GM18519 (cell line): ENCODE results near the gene NEB.
"Not testable (repeated sequence)": the region's sequence is repeated elsewhere in the genome, so short reads cannot be mapped to it uniquely, and the experiment has no call there.

Source experiments
- ATAC-seq: cut with Tn5 transposase; IDR thresholded peaks from one replicate; pipeline ENCODE4 v1.9.1; 2021; ENCODE audit warnings: mild to moderate bottlenecking, moderate library complexity; ENCODE audit not compliant: unreplicated experiment, low FRiP score

NEB gene

DNA sequence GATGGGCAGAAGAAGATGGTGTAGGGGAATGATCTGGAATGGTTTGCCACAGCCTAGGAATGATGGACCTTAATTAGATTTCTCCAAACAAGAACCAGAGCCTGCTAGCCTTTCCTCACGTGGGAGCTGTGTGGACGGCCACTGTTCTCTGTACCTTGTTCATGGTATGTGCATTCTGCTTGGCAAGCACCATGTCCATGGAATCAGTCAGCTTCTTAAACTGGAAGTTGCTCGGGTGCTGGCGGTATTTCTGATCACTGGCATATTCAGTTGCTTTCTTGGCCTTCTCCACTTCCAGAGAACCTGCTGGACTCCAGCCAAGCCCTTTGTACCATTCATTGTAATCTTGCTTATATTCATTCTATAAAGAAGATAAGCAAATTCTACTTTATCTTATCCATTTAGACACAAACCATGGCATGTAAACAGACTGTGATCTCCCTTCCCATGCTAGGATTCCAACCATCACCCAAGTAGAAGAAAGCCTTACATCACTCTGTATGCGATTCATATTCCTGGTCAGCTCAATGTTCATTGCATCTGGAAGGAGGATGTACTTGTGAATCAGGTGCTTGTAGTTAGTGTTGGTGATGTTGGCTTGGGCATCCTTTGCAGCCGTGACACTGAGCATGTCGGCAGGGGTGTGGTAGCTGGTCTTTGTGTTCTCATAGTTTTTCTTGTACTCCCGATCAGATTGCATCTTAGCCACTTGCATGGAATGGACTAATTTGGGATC lies 78.4 kb downstream of the NEB start:
- no peak for ATAC-seq

GRCh38 chr2:151654891-151655290 lies 79.4 kb downstream of the NEB start:
- ATAC-seq: no peak

GRCh38 chr2:151654085-151654484 lies 80.2 kb downstream of the NEB start:
- no peak for ATAC-seq

DNA sequence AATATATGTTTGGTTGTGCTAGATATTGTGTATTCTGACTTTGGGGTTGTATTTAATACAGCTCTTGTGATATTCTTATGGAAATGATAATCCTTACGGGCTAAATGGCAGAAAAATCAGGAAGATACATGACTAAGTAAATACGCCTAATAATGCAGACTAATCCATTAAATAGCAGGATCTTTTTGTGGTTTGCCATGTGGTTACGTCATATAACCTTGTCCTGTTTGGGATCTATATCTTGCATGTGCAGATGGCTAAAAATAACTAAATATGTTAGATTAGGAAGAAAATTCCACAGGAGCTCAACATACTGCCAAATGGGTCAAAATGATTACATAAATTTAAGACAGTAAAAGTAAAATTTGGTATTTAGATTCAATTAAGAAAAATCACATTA lies 83.0 kb downstream of the NEB start:
- no peak for ATAC-seq

GRCh38 chr2:151650456-151650855 lies 83.8 kb downstream of the NEB start:
- ATAC-seq: no peak

- no peak for ATAC-seq
Observed at GRCh38 chr2:151649966-151650365, 84.3 kb downstream of the NEB start.

DNA sequence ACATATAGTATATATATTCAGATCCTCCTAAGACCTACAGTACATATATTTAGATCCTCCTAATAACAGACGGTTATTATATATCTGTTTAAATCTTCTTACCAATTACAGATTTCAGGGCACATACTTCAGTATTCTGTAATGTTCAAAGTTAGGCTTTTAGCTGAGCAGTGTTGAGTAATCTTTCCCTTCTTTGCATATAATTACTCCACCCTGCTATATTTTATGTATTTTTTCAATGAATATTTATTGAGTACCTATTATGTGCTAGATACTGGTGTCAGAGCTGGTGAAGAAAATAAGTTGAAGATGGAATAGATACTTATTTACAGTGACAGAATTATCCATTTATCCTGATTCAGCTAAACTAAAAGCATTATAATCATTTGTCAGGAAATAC lies 84.9 kb downstream of the NEB start:
- ATAC-seq: no peak

GRCh38 chr2:151646512-151646911 lies 87.8 kb downstream of the NEB start:
- ATAC-seq: not testable (repeated sequence)

- ATAC-seq: no peak
Observed at GRCh38 chr2:151644580-151644979, 89.7 kb downstream of the NEB start.

DNA sequence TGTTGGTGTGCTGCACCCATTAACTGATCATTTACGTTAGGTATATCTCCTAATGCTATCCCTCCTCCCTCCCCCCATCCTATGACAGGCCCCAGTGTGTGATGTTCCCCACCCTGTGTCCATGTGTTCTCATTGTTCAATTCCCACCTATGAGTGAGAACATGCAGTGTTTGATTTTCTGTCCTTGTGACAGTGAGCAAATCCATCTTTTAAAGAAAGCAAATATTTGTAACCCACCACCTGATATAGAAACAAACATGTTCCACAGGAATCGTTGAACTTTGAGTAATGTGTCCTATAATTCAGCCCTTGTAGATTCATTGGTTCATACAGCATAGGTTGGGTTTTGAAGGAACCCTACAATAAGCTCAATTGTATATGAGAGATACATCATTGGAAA lies 92.4 kb downstream of the NEB start:
- not testable (repeated sequence) for ATAC-seq

DNA sequence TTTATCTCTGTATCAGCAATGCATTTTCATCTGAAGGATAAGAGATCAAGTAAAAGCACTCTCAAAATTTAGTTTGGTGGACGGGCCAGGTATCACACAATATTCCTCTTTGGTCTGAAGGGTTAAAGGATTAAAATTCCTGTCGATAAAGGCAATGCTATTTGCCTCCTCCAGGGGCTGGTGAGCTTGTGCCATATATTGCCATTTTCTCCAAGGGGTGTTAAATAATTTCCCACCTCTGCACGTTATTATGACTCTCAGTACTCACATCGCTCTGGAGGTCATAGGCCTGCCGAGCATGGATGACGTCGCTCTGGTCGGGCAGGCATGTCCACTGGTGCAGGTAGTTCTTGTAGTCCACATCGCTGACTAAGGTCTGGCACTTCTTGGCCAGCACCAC lies 94.2 kb downstream of the NEB start:
- no peak for ATAC-seq

DNA sequence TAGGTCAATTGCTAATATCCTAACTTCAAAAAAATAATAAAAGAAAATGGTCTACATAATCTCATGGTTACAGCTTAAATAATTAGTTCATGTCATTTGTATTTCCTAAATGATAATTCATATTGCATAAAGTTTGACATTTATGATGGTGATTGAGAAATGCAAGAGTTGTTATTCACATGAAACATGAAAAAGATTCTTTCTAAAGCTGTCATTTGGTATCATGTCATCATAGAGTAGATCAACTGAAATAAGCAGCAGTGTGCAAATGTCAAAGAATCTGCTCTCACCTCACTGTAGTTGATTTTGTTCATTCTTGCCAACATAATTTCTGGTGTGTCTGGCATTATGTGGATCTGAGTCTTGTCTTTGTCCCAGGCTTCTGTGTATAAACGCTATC lies 95.3 kb downstream of the NEB start:
- ATAC-seq: no peak

DNA sequence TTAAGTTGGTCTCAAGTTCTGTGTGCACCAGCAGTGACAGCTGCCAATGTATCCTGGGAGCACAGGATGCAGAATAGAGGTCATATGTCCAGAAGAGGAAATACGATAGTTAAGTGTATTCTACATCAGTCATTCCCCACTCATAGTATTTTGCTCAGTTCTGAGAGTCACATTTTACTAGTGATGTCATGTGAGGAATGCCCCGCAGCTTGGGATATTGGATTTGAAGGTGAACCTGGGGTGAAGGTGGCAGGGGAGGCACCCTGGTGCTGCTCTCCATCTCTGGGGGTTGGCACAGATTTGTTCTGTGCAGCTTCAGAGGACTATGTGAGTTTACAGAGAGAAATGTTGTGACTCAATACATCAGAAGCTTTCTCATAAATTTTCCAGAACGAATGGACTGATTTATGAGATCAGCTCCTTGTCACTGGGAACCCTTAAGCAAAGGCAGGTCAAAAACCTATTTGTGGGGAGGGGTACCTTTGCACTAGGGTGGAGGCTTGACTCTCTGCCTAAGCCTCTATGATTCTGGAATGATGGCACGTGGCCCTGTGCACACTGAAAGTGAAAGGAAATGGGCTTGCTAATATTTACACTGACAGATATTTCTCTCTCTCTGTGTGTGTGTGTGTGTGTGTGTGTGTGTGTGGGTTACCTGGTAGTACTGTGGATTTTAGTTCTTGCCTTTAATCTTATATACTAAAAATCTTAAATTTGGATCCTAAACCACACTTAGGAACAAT lies 95.9 kb downstream of the NEB start:
- peak; percentile 56 for ATAC-seq

GRCh38 chr2:151637271-151637781 lies 97.0 kb downstream of the NEB start:
- no peak for ATAC-seq

DNA sequence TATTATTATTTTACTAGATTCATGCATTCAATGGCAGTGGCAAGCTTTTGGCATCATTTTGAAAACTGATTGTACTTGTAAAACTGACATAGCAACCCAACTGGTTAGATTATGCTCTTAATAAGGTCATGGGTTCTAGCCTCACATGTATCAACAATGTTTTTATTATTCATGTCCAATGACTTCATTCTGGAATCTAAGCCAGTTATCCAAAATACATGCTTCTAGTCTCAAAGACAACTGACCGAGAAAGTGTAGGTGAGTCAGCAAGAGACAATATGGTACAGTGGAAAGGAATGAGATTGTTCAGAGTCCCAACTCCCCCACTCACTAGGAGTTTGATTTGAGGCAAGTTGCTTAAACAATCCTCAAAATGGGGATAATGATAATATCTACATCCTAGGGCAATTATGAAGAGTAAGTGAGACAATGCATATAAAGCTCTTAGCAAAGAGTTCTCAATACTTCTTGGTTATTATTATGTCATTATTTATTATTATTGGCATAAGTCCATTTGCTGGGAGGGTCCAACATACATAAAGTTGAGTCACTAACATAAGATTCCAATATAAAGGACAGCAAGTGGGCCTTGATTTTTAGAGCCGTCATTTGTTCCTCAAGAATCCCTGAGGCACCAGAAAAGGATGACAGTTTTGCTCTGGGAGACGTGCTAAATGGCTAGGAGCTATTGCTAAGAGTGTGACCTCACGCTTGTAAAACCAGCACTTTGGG lies 99.4 kb downstream of the NEB start:
- ATAC-seq: no peak

- ATAC-seq: no peak
Observed at GRCh38 chr2:151632993-151633565, 101.2 kb downstream of the NEB start.

DNA sequence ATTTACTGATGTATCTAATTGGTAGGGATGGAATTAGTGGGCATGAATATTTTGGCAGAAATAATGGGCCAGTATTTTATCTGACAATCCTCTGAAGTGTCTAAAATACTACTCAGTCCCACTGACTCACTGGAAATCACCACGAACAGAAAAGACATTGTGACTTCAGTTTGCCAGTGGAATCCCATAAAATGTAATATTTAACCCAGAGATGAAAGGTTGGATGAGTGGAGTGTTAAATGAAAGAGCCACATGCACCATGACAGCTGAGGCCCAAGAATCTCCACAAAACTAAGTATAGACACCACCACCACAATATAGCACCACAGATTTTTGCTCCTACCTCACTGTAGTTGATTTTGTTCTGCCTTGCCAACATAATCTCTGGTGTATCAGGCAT lies 103.9 kb downstream of the NEB start:
- no peak for ATAC-seq

DNA sequence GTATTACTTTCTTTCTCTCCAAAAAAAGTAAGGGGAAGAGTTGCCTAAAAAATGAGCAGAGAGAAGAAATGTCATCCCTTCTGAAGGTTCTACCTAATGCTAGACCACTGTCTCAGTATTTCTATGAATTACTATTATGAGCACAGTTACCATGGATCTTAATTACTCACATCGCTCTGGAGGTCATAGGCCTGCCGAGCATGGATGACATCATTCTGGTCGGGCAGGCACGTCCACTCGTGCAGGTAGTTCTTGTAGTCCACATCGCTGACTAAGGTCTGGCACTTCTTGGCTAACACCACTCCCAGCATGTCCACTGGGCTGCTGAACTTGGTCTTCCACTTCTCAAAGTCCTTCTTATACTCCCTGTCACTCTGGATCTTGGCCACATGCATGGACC lies 106.9 kb downstream of the NEB start:
- no peak for ATAC-seq

DNA sequence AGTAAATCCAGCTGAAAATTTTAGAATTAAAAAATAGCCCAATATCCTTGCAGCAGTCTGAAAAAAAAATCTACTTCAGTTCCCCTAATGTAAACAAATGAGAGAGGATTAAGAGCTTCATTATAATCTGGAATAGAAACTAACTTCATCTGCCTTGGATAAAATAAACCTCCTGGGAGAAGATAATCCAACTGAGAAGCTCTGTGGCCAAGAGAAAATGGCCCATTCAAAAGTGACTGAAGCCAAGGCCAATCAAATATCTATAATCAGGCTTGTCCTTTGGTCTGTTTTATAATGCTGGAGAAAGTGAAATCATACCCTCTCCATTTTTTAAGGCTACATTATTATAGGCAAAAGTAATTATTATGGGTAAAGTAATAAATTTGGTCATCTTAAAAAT lies 110.0 kb downstream of the NEB start:
- no peak for ATAC-seq

- ATAC-seq: no peak
Observed at GRCh38 chr2:151623631-151624030, 110.6 kb downstream of the NEB start.

DNA sequence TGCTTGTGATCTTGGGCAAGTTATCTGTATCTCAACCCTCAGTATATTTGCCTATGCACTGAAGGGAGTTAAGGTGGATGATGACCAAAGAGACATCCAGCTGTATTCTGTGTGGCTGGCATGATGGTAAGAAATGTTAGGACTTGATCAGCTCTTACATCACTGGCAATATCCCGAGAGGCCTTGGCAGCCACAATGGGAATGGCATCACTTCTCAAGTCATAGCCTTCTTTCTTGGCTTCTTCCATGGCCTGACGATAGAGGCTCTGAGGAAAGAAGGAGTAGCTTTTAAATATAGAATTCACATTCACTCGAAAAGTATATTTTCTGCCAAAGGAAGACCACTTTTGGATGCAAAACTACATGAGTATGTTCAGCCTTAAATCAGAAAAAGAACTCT lies 113.5 kb downstream of the NEB start:
- ATAC-seq: no peak
